Measurements from ENCODE around the gene KCNH1. TPM values are rescaled to one million over a fixed set of nuclear protein-coding genes. Genes with fewer than 3 reads are reported as not detected.

KCNH1 gene
- total and polyA plus RNA-seq, 2 of the 4 experiments (the other 2 are of a cell fraction), result 0.27 to 0.54 TPM

- no peaks in the 10 kb centered on the region for H3K27me3 ChIP-seq (ENCODE audit: control insufficient read depth, insufficient read depth, low read length)
- H2BK15ac ChIP-seq (ENCODE audit: low read depth, low read length), result no peak overlapping the region
- peak overlapping the region; percentile 77; the same call in 1 of the 2 replicates for H3K4ac ChIP-seq (ENCODE audit: low read depth, low read length)
- H3K14ac ChIP-seq (replicated peaks; ENCODE audit: low read depth, low read length), result no peak overlapping the region
- no peak overlapping the region for H3K4me2 ChIP-seq (ENCODE audit: low read depth, low read length)
- peak; percentile 92 for DNase-seq
- POLR2A ChIA-PET (ENCODE audit: unreplicated experiment), result no interaction called here
- BruUV-seq (replicated peaks), result no TSS peak
- H2AK5ac ChIP-seq (ENCODE audit: low read depth, low read length), result no peak overlapping the region
- in situ Hi-C loops (cut with MboI; ENCODE audit: low sequenced_read_pairs) (no loop called here), intact Hi-C loops (cut with micrococcal nuclease) (no loop called here), dilution Hi-C loops (cut with HindIII; ENCODE audit: low sequenced_read_pairs, unreplicated experiment) (no loop called here)
- no peak overlapping the region for H3K56ac ChIP-seq (ENCODE audit: extremely low read depth, insufficient read depth, low read length)
- H3K9ac ChIP-seq (ENCODE audit: low read depth, low read length), result no peak overlapping the region
- no peaks in the 10 kb centered on the region for H3K79me1 ChIP-seq (ENCODE audit: low read depth in 1 of 2, low read length in 2 of 2)
- H4K20me1 ChIP-seq (ENCODE audit: insufficient read depth, low read length), result no peaks in the 10 kb centered on the region
- no peak overlapping the region for H3K23ac ChIP-seq (ENCODE audit: low read depth, low read length)
- no peak overlapping the region; the same call in 1 of the 2 replicates for H3K18ac ChIP-seq (ENCODE audit: low read depth, low read length)
- TF ChIP-seq CHD1 (IDR thresholded peaks at IDR 0.05; ENCODE audit: low read depth, low read length) (no peak), MAFK (IDR thresholded peaks at IDR 0.05; ENCODE audit: low read depth, low read length) (no peak), BHLHE40 (IDR thresholded peaks at IDR 0.05; ENCODE audit: low read depth, low read length) (0 out of 2 replicates have a peak, but pooled peaks have one; percentile 5), CEBPB (IDR thresholded peaks at IDR 0.05; ENCODE audit: low read depth, low read length) (peak; percentile 42), RAD21 (IDR thresholded peaks at IDR 0.05; ENCODE audit: low read length) (no peak), RCOR1 (IDR thresholded peaks at IDR 0.05; ENCODE audit: insufficient replicate concordance, low read length) (peak; percentile 71), NFE2L2 (IDR thresholded peaks at IDR 0.05; ENCODE audit: low read depth, low read length) (peak; percentile 44; the same call in 1 of the 2 replicates), SMC3 (IDR thresholded peaks at IDR 0.05; ENCODE audit: low read depth, low read length) (no peak), FOS (IDR thresholded peaks at IDR 0.05; ENCODE audit: low read depth, low read length) (peak; percentile 99)
- no peak overlapping the region for H2AK9ac ChIP-seq (replicated peaks; ENCODE audit: low read depth, low read length, poor library complexity)
- H3K4me1 ChIP-seq (ENCODE audit: control insufficient read depth, insufficient read depth, low read length), result peaks cover 6% of the 10 kb centered on the region
- peak overlapping the region; percentile 75 for H2BK120ac ChIP-seq (ENCODE audit: low read depth, low read length)
- peak overlapping the region; percentile 68 for H2BK5ac ChIP-seq (ENCODE audit: low read depth, low read length, poor library complexity, severe bottlenecking)
- no peak overlapping the region for H4K91ac ChIP-seq (ENCODE audit: insufficient read depth, low read depth, low read length)
- H3K4me3 ChIP-seq (ENCODE audit: insufficient read depth, low read depth, low read length), result no peak overlapping the region
- H3K36me3 ChIP-seq (ENCODE audit: control insufficient read depth, insufficient read depth, low read length), result no peaks in the 10 kb centered on the region
- CTCF ChIA-PET, result interaction anchor here (0.6 kb wide), 2 partner anchors 21 to 677 kb away, joined by 3 read pairs; no protein-coding TSS in a partner anchor
- H2BK20ac ChIP-seq (ENCODE audit: low read depth, low read length), result peak overlapping the region; percentile 82; the same call in 1 of the 2 replicates
- H3K9me3 ChIP-seq (ENCODE audit: control insufficient read depth, insufficient read depth, low read length), result 0 out of 2 replicates have a peak, but pooled peaks cover 2% of the 10 kb centered on the region
- no peak overlapping the region for H2AFZ ChIP-seq (replicated peaks; ENCODE audit: low read length, poor library complexity)
- ATAC-seq (ENCODE audit: low read depth), result peak; percentile 90
- no peak overlapping the region for H3K27ac ChIP-seq (ENCODE audit: insufficient read depth, low read length)
- peak overlapping the region; percentile 57 to 74; a peak in 1 of 4 replicates for H4K8ac ChIP-seq (ENCODE audit: low read depth in 2 of 2, low read length in 2 of 2)
- 29% methylated on average over 1 of the region's 2 CpGs; no CpG with 5 or more reads in 1 of the 2 experiments for WGBS, 2 experiments (ENCODE audit: extremely low coverage in 2 of 2, insufficient read length in 1 of 2)
- no peak overlapping the region for H4K5ac ChIP-seq (ENCODE audit: low read depth, low read length)
- H3K9me1 ChIP-seq (ENCODE audit: insufficient read depth, low read length), result no peaks in the 10 kb centered on the region
These were observed 96.9 kb downstream of the KCNH1 start for GRCh38 chr1:211037095-211037494.
